ENCODE measurements around the gene HMBS.
"Not testable (repeated sequence)": the region's sequence is repeated elsewhere in the genome, so short reads cannot be mapped to it uniquely, and the experiment has no call there.

Gene HMBS

DNA sequence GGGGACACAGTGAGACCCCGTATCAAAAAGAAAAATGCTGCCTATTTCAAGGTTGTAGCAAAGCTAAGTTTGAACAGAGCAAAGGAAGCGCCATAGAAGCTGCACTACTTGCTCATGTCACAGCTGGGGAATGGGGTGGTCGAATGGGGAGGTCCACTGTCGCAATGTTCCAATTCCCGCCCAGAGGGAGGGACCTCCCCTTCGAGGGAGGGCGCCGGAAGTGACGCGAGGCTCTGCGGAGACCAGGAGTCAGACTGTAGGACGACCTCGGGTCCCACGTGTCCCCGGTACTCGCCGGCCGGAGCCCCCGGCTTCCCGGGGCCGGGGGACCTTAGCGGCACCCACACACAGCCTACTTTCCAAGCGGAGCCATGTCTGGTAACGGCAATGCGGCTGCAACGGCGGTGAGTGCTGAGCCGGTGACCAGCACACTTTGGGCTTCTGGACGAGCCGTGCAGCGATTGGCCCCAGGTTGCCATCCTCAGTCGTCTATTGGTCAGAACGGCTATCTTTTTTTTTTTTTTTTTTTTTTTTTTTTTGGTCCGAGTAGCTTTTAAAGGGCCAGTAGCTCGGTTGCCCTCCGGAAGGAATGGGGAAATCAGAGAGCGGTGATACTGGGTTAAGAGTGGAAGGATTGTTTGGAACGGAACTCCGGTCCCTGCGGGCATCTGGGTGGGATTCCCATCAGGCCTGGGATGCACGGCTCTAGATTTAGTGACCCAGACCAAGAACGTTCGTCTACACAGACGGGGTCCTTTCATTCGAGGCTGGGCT lies at the start of gene HMBS:
Gene HMBS, plus strand, starts transcription at position 219 of the 774 bp plus-strand sequence. Its CDS starts 153 bp downstream, at position 372.
- peak; percentile 91 for DNase-seq

DNA sequence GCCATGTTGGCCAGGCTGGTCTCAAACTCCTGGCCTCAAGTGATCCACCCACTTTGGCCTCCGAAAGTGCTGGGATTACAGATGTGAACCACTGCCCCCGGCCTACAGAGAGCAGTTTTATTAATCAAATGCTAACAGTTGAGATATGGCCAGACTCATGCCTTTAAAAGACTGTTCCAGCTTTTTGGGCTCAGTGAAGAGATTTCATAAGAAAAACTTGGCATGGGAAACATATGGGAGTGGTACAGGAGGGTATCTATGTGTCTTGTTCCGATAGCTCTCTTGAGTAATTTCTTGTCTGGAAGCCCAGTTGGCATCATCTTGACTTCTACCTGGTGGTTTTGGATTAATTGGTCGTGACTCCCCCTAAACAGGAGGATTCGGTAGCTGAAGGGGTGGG lies 45.8 kb upstream of the HMBS start:
- no peak for DNase-seq

DNA sequence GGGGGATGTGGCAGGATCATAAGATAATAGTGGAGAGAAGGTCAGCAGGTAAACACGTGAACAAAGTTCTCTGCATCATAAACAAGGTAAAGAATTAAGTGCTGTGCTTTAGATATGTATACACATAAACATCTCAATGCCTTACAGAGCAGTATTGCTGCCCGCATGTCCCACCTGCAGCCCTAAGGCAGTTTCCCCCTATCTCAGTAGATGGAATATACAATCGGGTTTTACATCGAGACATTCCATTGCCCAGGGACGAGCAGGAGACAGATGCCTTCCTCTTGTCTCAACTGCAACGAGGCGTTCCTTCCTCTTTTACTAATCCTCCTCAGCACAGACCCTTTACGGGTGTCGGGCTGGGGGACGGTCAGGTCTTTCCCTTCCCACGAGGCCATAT lies 45.2 kb upstream of the HMBS start:
- not testable (repeated sequence) for DNase-seq

GRCh38 chr11:119041821-119042514 lies 42.7 kb upstream of the HMBS start:
- DNase-seq: no peak

- DNase-seq: no peak
Observed at GRCh38 chr11:119042927-119043326, 41.8 kb upstream of the HMBS start.

DNA sequence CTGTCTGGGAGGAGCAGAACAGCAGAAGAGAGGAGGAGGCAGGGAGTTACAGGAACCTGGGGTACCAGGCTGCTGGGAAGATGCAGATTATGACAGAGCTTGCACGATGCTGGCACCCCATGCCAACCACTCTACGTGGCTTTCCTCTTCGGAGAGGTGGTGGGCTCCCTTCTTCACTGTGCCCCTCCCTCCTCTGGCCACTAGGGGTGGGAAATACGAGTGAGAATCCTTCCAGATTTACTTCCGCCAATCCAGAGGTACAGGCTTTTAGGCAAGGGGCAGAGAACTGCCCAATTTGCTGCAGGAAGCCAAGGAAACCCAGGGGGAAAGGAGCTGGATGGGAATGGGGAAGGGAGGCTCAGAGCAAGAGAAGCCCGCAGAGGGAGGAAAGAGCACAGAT lies 40.0 kb upstream of the HMBS start:
- no peak for DNase-seq

DNA sequence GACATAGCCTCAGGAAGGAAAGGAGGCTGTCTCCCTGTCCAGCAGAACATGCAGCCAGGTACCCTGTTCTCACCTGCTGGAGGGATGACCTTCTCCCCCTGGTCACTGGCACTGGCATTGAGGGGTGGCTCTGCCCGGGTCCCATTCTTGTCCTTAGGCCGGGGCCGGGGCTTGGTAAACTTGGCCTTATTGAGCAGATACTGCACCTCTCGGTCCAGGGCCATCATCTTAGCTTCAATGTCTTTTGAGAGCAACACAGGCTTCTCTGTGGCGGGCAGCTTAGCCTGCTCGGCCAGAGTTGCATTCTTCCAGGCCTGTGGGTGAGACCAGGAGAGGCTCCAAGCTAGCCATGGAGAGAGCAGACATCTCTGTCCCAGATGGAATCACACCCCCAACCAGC lies 38.2 kb upstream of the HMBS start:
- no peak for DNase-seq

GRCh38 chr11:119047205-119047604 lies 37.5 kb upstream of the HMBS start:
- DNase-seq: no peak

- DNase-seq: no peak
Observed at GRCh38 chr11:119048644-119049043, 36.0 kb upstream of the HMBS start.

DNA sequence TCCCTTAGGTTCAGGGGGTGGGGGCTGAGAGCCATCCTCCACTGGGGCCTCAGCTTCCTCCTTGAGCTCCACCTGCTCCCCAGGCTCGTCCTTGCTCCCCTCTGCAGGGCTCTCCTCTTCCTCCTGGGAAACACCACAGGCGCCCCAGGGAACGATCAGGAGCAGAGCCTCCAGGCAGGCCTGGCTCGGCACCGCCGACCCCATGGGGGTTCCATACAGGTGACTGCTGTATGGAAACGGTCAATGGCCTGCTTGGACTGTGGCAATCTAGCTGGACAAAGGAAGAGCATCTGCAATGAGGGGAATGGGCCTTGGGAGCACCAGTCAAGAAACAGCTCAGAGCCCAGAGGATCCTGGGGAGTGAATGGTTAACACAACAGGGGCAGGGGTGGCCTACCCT lies 35.6 kb upstream of the HMBS start:
- no peak for DNase-seq

GRCh38 chr11:119051440-119052162 lies 33.1 kb upstream of the HMBS start:
- DNase-seq: peak; percentile 20

GRCh38 chr11:119052163-119052814 lies 32.4 kb upstream of the HMBS start:
- DNase-seq: no peak

DNA sequence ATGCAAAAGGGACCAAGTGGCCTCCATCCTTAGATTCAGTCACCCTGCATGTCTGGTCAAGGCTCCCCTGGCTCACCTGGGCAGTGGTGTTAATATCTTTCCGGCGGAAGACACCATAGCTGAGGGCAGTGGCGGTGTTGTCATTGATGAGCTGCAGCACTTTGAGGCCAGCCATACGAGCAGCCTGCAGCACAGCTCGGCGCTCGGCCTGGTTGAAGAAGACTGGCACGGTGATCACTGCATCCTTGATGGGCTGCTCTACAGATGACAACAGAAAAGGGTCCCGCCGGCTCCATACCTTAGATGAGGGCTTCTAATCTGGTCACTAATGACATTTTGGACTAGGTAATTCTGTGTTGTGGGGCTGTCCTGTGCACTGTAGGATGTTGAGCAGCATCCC lies 30.3 kb upstream of the HMBS start:
- no peak for DNase-seq

DNA sequence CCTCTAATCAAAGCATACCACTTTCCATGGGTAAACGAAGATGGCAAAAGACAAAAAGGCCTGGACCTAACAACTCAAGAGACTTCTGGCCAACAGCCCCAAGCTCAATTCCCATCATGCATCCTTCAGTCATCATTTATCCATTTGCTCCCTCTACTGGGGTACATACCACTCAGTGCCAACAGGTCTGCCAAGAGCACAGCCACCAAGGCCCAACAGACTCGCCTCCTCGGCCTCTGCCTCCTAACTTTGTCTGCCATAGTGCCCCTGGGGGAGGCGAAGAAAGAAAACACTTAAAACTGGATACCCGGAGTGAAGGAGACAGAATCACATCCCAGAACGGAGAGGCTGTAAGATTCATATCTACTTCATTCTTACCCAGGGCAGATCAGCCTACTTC lies 28.8 kb upstream of the HMBS start:
- DNase-seq: no peak

DNA sequence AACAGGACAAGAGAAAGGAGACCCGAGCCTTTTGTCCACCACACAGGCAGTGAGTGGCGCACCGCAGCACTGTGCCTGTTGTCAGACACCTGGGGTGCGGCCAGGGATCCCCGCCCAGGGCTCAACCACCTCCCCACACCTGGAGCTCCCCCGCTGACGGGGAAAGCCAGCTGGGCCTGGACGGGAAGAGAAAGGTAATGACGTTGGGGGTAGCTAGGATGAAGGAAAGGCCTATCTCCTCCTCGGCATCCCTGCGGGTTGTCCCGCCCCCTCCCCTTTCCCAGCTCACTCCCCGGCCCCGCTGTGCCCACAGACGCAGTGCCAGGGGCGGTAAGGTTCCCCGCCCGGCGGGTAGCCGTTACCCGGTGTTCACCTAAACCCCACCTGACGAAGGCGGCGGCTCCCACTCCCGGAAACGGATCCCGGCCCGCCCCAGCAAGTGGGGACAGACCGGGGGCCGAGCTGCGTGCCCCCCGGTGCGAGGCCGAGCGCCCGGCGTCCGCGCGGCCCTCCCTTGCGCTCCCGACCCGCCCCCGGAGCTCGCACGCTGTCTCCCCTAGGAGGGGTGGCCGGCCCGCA lies 28.2 kb upstream of the HMBS start:
- peak; percentile 49 for DNase-seq

- DNase-seq: peak; percentile 97
Observed at GRCh38 chr11:119057000-119057769, 27.5 kb upstream of the HMBS start, which contains the start of gene HYOU1. Gene HYOU1, minus strand, starts transcription at chr11:119057205. Its CDS starts 1,045 bp downstream, at chr11:119056160.

DNA sequence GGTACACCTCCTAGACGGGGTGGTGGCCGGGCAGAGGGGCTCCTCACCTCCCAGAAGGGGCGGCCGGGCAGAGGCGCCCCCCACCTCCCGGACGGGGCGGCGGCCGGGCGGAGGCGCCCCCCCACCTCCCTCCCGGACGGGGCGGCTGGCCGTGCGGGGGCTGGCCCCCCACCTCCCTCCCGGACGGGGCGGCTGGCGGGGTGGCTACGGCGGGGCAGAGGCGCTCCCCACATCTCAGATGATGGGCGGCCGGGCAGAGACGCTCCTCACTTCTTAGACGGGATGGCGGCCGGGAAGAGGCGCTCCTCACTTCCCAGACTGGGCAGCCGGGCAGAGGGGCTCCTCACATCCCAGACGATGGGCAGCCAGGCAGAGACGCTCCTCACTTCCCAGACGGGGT lies 25.6 kb upstream of the HMBS start:
- DNase-seq: not testable (repeated sequence)

DNA sequence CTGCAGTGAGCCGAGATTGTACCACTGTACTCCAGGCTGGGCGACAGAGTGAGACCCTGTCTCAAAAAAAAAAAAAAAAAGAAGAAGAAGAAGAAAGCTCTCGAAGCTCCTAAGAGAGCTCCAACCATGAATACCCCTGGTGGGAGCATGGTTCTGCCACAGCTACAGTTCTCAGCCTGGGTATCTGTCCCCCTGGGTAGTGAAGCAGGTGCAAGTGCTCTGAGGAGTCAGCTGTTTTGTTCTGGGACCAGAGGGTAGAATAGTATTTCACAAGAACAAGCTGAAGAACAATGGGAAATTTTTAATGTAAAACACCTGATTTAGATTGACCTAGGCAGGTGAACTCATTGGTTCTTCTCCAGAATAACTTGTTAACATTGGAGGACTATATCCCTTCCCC lies 23.4 kb upstream of the HMBS start:
- no peak for DNase-seq

DNA sequence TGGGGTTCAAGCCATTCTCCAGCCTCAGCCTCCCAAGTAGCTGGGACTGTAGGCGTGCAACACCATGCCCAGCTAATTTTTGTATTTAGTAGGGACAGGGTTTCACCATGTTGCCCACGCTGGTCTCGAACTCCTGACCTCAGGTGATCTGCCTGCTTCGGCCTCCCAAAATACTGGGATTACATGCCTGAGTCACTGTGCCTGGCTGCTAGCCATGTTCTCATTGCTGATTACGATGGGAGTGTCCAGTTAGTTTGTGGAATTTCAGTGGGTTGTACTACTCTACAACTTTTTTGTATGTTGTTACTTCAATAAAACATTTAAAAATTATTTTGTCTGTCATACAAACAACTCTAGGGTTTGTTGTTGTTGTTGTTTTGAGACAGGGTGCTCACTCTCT lies 21.9 kb upstream of the HMBS start:
- no peak for DNase-seq

DNA sequence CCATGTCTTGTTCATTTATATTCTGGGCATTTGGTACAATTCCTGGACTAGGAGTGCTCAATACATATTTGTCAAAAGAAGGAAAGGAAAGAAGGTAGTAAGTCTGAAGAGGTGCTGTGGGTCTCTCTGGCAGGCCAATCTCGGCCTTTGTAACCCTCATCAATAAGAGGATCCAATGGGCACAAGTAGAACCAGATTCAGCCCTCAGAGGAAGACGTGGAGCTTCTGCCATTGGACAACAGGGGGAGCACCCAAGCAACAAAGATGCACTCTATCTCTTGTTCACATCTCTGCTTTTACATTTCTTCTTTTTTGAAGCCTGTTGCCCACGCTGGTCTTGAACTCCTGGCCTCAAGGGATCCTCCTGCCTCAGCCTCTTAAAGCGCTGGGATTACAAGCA lies 19.3 kb upstream of the HMBS start:
- DNase-seq: peak; percentile 42

GRCh38 chr11:119067371-119068222 lies 17.1 kb upstream of the HMBS start, which contains the start of gene VPS11:
Gene VPS11, plus strand, starts transcription at chr11:119067818. Its CDS starts 6 bp downstream, at chr11:119067824.
- peak; percentile 97 for DNase-seq

Measured in CD4-positive, alpha-beta T cell treated with Interferon gamma for 1 hour (primary cell).